Measurements from ENCODE around the gene ZSWIM1. TPM values are rescaled to one million over a fixed set of nuclear protein-coding genes. Genes with fewer than 3 reads are reported as not detected.

Gene ZSWIM1
- 14.4 TPM for total RNA-seq

- peak; percentile 99 for DNase-seq (ENCODE audit: low spot score)
These were observed at the start of gene ZSWIM1 for GRCh38 chr20:45880988-45881788. Gene ZSWIM1, plus strand, starts transcription at chr20:45881227. Its CDS starts 1,366 bp downstream, at chr20:45882593.

GRCh38 chr20:45832619-45833018 lies 48.4 kb upstream of the ZSWIM1 start:
- DNase-seq (ENCODE audit: low spot score) = no peak

GRCh38 chr20:45833030-45833882 lies 47.8 kb upstream of the ZSWIM1 start, which contains the start of gene SNX21:
Gene SNX21, plus strand, starts transcription at chr20:45833799. Its CDS starts 121 bp downstream, at chr20:45833920.
- DNase-seq (ENCODE audit: low spot score) = peak; percentile 83

GRCh38 chr20:45833883-45834796 lies 46.9 kb upstream of the ZSWIM1 start:
- DNase-seq (ENCODE audit: low spot score) = peak; percentile 76

- no peak for DNase-seq (ENCODE audit: low spot score)
These were observed 46.2 kb upstream of the ZSWIM1 start for GRCh38 chr20:45834797-45835161.

- DNase-seq (ENCODE audit: low spot score) = no peak
These were observed 45.7 kb upstream of the ZSWIM1 start for GRCh38 chr20:45835329-45835765.

- DNase-seq (ENCODE audit: low spot score) = no peak
These were observed 45.2 kb upstream of the ZSWIM1 start for GRCh38 chr20:45835825-45836224.

GRCh38 chr20:45836841-45837240 lies 44.2 kb upstream of the ZSWIM1 start:
- DNase-seq (ENCODE audit: low spot score) = no peak

- no peak for DNase-seq (ENCODE audit: low spot score)
These were observed 40.3 kb upstream of the ZSWIM1 start for GRCh38 chr20:45840700-45841198.

- DNase-seq (ENCODE audit: low spot score) = no peak
These were observed 39.5 kb upstream of the ZSWIM1 start for GRCh38 chr20:45841407-45842129.

- DNase-seq (ENCODE audit: low spot score) = no peak
These were observed 38.7 kb upstream of the ZSWIM1 start for GRCh38 chr20:45842169-45842812.

GRCh38 chr20:45843506-45843905 lies 37.5 kb upstream of the ZSWIM1 start:
- DNase-seq (ENCODE audit: low spot score) = no peak

GRCh38 chr20:45845452-45845851 lies 35.6 kb upstream of the ZSWIM1 start:
- no peak for DNase-seq (ENCODE audit: low spot score)

GRCh38 chr20:45848421-45848820 lies 32.6 kb upstream of the ZSWIM1 start:
- no peak for DNase-seq (ENCODE audit: low spot score)

GRCh38 chr20:45848969-45849582 lies 32.0 kb upstream of the ZSWIM1 start:
- no peak for DNase-seq (ENCODE audit: low spot score)

GRCh38 chr20:45850238-45850637 lies 30.8 kb upstream of the ZSWIM1 start:
- DNase-seq (ENCODE audit: low spot score) = no peak

GRCh38 chr20:45850926-45851325 lies 30.1 kb upstream of the ZSWIM1 start:
- DNase-seq (ENCODE audit: low spot score) = no peak

GRCh38 chr20:45851501-45851900 lies 29.5 kb upstream of the ZSWIM1 start:
- DNase-seq (ENCODE audit: low spot score) = no peak

GRCh38 chr20:45852326-45852725 lies 28.7 kb upstream of the ZSWIM1 start:
- DNase-seq (ENCODE audit: low spot score) = no peak

GRCh38 chr20:45853484-45853883 lies 27.5 kb upstream of the ZSWIM1 start:
- DNase-seq (ENCODE audit: low spot score) = no peak
